A549 (cell line): Measurements from ENCODE around the gene ATP5F1A. TPM values are rescaled to one million over a fixed set of nuclear protein-coding genes. Genes with fewer than 3 reads are reported as not detected.

ENCODE experiments used
- ATAC-seq, 2 experiments: fragments of 200-7000 bp in 1 of 2; fragments of >200 bp in 1 of 2; cut with Nextera tagmentation in 1 of 2; cut with Tn5 transposase in 1 of 2; 3 replicates each; pipeline versions ENCODE4 v1.8.0 to v1.9.1; 2018 to 2020; ENCODE audit warnings: mild to moderate bottlenecking in 1 of 2, moderate library complexity in 1 of 2
- CTCF ChIA-PET: fragments of 300-600 bp; sonication (Branson Sonifier 250); formaldehyde crosslinking; extraction: SDS; loops from one replicate; lab custom pipeline; 2021; ENCODE audit warnings: antibody characterized with exemption, inconsistent platforms; lab: Yijun Ruan, JAX
- POLR2A ChIA-PET: fragments of 350-600 bp; formaldehyde crosslinking; extraction: SDS; loops from one replicate; lab custom pipeline; 2021; ENCODE audit warnings: antibody characterized with exemption, inconsistent platforms; lab: Yijun Ruan, JAX
- DNase-seq, 2 experiments: peaks; one replicate each; pipeline versions ENCODE4 v3.0.0 to v3.0.0-alpha.2; 2011 to 2016; ENCODE audit warnings: low read depth in 1 of 2, low spot score in 1 of 2
- FAIRE-seq: peaks from 2 replicates; lab custom pipeline; 2011; peaks lifted over from hg19 to GRCh38; lab: Jason Lieb, UNC
- H3K27ac ChIP-seq, 2 experiments: fragments of >200 bp; sonication (Bioruptor Twin); formaldehyde crosslinking; 3 replicates each; pipeline ENCODE4 v1.5.1; 2016 to 2017
- H3K4me1 ChIP-seq: fragments of >200 bp; sonication (Bioruptor Twin); formaldehyde crosslinking; 3 replicates; pipeline ENCODE4 v1.6.1; 2016
- H3K4me2 ChIP-seq: fragments of >200 bp; sonication (Bioruptor Twin); formaldehyde crosslinking; 3 replicates; pipeline ENCODE4 v1.6.1; 2016
- H3K4me3 ChIP-seq: fragments of >200 bp; sonication (Bioruptor Twin); formaldehyde crosslinking; 3 replicates; pipeline ENCODE4 v1.5.1; 2016
- H3K9me3 ChIP-seq: fragments of >200 bp; sonication (Bioruptor Twin); formaldehyde crosslinking; 3 replicates; pipeline ENCODE4 v1.6.1; 2016
- BHLHE40 ChIP-seq: IDR thresholded peaks from 2 replicates; pipeline ENCODE4 v1.6.1; 2012; ENCODE audit warnings: low read depth, low read length, inconsistent platforms
- CBX2 ChIP-seq: fragments of 200-600 bp; sonication (generic); IDR thresholded peaks from 2 replicates; pipeline ENCODE4 v1.6.1; 2016; ENCODE audit warnings: low read depth, mild to moderate bottlenecking, borderline replicate concordance
- CBX8 ChIP-seq: fragments of 200-600 bp; sonication (generic); IDR thresholded peaks from 2 replicates; pipeline ENCODE4 v1.6.1; 2016
- CHD2 ChIP-seq: fragments of 150-350 bp; IDR thresholded peaks from 2 replicates; pipeline ENCODE4 v1.6.1; 2014; ENCODE audit warnings: low read length; ENCODE audit not compliant: partially characterized antibody
- EHF ChIP-seq: fragments of 250-450 bp; sonication (Bioruptor Pico); IDR thresholded peaks from 2 replicates; pipeline ENCODE4 v1.5.0; 2020; ENCODE audit warnings: mild to moderate bottlenecking
- EHMT2 ChIP-seq: fragments of 200-600 bp; sonication (generic); IDR thresholded peaks from 2 replicates; pipeline ENCODE4 v1.6.1; 2016; ENCODE audit warnings: antibody characterized with exemption, low read depth, mild to moderate bottlenecking, moderate library complexity
- ELK1 ChIP-seq: fragments of 150-350 bp; IDR thresholded peaks from 2 replicates; pipeline ENCODE4 v1.6.1; 2014; ENCODE audit warnings: low read depth, mild to moderate bottlenecking, low read length
- EP300 ChIP-seq, 2 experiments: fragments of >200 bp; sonication (Bioruptor Twin); formaldehyde crosslinking; IDR thresholded peaks; 2 replicates in 1 of 2; 3 replicates in 1 of 2; pipeline ENCODE4 v1.6.1; 2016 to 2017
- ESRRA ChIP-seq: fragments of 150-350 bp; IDR thresholded peaks from 2 replicates; pipeline ENCODE4 v1.6.1; 2014; ENCODE audit warnings: mild to moderate bottlenecking, low read length, borderline replicate concordance
- FOSB ChIP-seq: fragments of 250-450 bp; sonication (Bioruptor Pico); IDR thresholded peaks from 2 replicates; pipeline ENCODE4 v1.5.0; 2020; ENCODE audit warnings: mild to moderate bottlenecking, moderate library complexity
- FOSL2 ChIP-seq, 2 experiments: fragments of 450-650 bp in 1 of 2; fragments of >200 bp in 1 of 2; sonication (Bioruptor Twin) in 1 of 2; formaldehyde crosslinking; IDR thresholded peaks; 2 replicates each; pipeline versions ENCODE4 v1.5.0 to v1.6.1; 2016 to 2020; ENCODE audit warnings: mild to moderate bottlenecking in 1 of 2, moderate library complexity in 1 of 2
- FOXS1 ChIP-seq: fragments of 250-450 bp; sonication (Bioruptor Pico); IDR thresholded peaks from 2 replicates; pipeline ENCODE4 v1.5.0; 2020; ENCODE audit warnings: mild to moderate bottlenecking, moderate library complexity
- HDAC2 ChIP-seq: fragments of 200-600 bp; sonication (generic); IDR thresholded peaks from 2 replicates; pipeline ENCODE4 v1.6.1; 2016
- HEYL ChIP-seq: fragments of 250-450 bp; sonication (Bioruptor Pico); IDR thresholded peaks from 2 replicates; pipeline ENCODE4 v1.8.0; 2021; ENCODE audit warnings: mild to moderate bottlenecking, moderate library complexity
- HOXA7 ChIP-seq: fragments of 250-450 bp; sonication (Bioruptor Pico); IDR thresholded peaks from 2 replicates; pipeline ENCODE4 v1.5.0; 2020; ENCODE audit warnings: mild to moderate bottlenecking, moderate library complexity
- HOXB13 ChIP-seq: fragments of 250-450 bp; sonication (Bioruptor Pico); IDR thresholded peaks from 2 replicates; pipeline ENCODE4 v1.5.0; 2020; ENCODE audit warnings: low read depth, mild to moderate bottlenecking, moderate library complexity
- HOXB5 ChIP-seq: fragments of 250-450 bp; sonication (Bioruptor Pico); IDR thresholded peaks from 2 replicates; pipeline ENCODE4 v1.5.0; 2020; ENCODE audit warnings: mild to moderate bottlenecking, moderate library complexity
- JUN ChIP-seq, 2 experiments: fragments of >200 bp; sonication (Bioruptor Twin); formaldehyde crosslinking; IDR thresholded peaks; 2 replicates in 1 of 2; 3 replicates in 1 of 2; pipeline ENCODE4 v1.6.1; 2016 to 2017
- JUNB ChIP-seq: fragments of >200 bp; sonication (Bioruptor Twin); formaldehyde crosslinking; IDR thresholded peaks from 2 replicates; pipeline ENCODE4 v1.6.1; 2016
- KDM1A ChIP-seq: fragments of 200-600 bp; sonication (generic); IDR thresholded peaks from 2 replicates; pipeline ENCODE4 v1.6.1; 2016; ENCODE audit warnings: low read depth, mild to moderate bottlenecking
- MAFK ChIP-seq: fragments of 450-650 bp; IDR thresholded peaks from 2 replicates; pipeline ENCODE4 v1.6.1; 2014; ENCODE audit not compliant: partially characterized antibody
- MAZ ChIP-seq: fragments of 150-350 bp; IDR thresholded peaks from 2 replicates; pipeline ENCODE4 v1.6.1; 2014; ENCODE audit warnings: antibody characterized with exemption, low read depth, low read length, borderline replicate concordance
- MYC ChIP-seq: IDR thresholded peaks from 2 replicates; pipeline ENCODE4 v1.6.1; 2012; ENCODE audit warnings: mild to moderate bottlenecking, inconsistent platforms, low read length, improper control_type of control experiment, borderline replicate concordance
- NFE2L2 ChIP-seq: fragments of 150-350 bp; conservative IDR thresholded peaks from 2 replicates; pipeline ENCODE4 v1.6.1; 2014; ENCODE audit warnings: low read length
- NPAS2 ChIP-seq: fragments of 250-450 bp; sonication (Bioruptor Pico); IDR thresholded peaks from 2 replicates; pipeline ENCODE4 v1.8.0; 2022; ENCODE audit warnings: mild to moderate bottlenecking, moderate library complexity, borderline replicate concordance
- NR3C1 ChIP-seq: fragments of >200 bp; sonication (Bioruptor Twin); formaldehyde crosslinking; IDR thresholded peaks from 3 replicates; pipeline ENCODE4 v1.6.1; 2017
- POLR2AphosphoS2 ChIP-seq: conservative IDR thresholded peaks from 2 replicates; pipeline ENCODE4 v1.6.1; 2012; ENCODE audit warnings: low read length, improper control_type of control experiment, inconsistent platforms
- RCOR1 ChIP-seq: fragments of 150-350 bp; IDR thresholded peaks from 2 replicates; pipeline ENCODE4 v1.6.1; 2014; ENCODE audit warnings: antibody characterized with exemption, low read length, low read depth
- SMC3 ChIP-seq: fragments of >200 bp; sonication (Bioruptor Twin); formaldehyde crosslinking; IDR thresholded peaks from 3 replicates; pipeline ENCODE4 v1.6.1; 2018; ENCODE audit warnings: inconsistent platforms
- SREBF2 ChIP-seq: fragments of 450-650 bp; IDR thresholded peaks from 2 replicates; pipeline ENCODE4 v1.6.1; 2014; ENCODE audit warnings: mild to moderate bottlenecking, moderate library complexity
- USF2 ChIP-seq: fragments of 450-650 bp; IDR thresholded peaks from 2 replicates; pipeline ENCODE4 v1.6.1; 2014; ENCODE audit warnings: antibody characterized with exemption
- ZC3H11A ChIP-seq: fragments of 450-650 bp; IDR thresholded peaks from 2 replicates; pipeline ENCODE4 v1.6.1; 2014; ENCODE audit warnings: antibody characterized with exemption, mild to moderate bottlenecking
- ZNF302 ChIP-seq: fragments of 250-450 bp; sonication (Bioruptor Pico); IDR thresholded peaks from 2 replicates; pipeline ENCODE4 v1.9.0; 2021; ENCODE audit warnings: inconsistent platforms, mild to moderate bottlenecking, moderate library complexity
- WGBS: methylation state at CpG from one replicate; pipeline ENCODE4 v1.1.6; 2017; ENCODE audit errors: missing lambda C conversion rate; 5-methylcytosine and 5-hydroxymethylcytosine counted together
- polyA minus RNA-seq: library from RNA; depleted of rRNA, polyadenylated mRNA; stranded (reverse); fragments of >200 nt; gene quantifications from 2 replicates; pipeline ENCODE4 v1.2.3, GENCODE V29; 2011; rRNA and poly(A)+ RNA removed
- polyA plus RNA-seq, 4 experiments: library from polyadenylated mRNA; depleted of rRNA in 3 of 4; stranded (reverse); fragments of >200 nt; fragmentation: RNase III in 1 of 4; extraction: RNeasy Plus Mini Kit Qiagen cat#74134 plus additional on column Dnase treatment in 1 of 4; gene quantifications; 2 replicates in 3 of 4; 3 replicates in 1 of 4; pipeline ENCODE4 v1.2.3, GENCODE V29; 2011 to 2017
- TF ChIP-seq, protein P1 (sequence below): IDR thresholded peaks from 2 replicates; pipeline ENCODE4 v1.6.1; 2012
- TF ChIP-seq, protein P2 (sequence below): IDR thresholded peaks from 2 replicates; pipeline ENCODE4 v1.6.1; 2012
- TF ChIP-seq, protein P3 (sequence below): fragments of >200 bp; sonication (Bioruptor Twin); formaldehyde crosslinking; IDR thresholded peaks from 3 replicates; pipeline ENCODE4 v1.6.1; 2016
- TF ChIP-seq, protein P4 (sequence below): IDR thresholded peaks from 2 replicates; pipeline ENCODE4 v1.6.1; 2012; ENCODE audit warnings: low read depth, borderline replicate concordance

Gene ATP5F1A
- polyA plus RNA-seq (2011; rRNA removed) (492 and 543 TPM in 2 replicates), polyA plus RNA-seq (2017; fragmentation: RNase III; extraction: RNeasy Plus Mini Kit Qiagen cat#74134 plus additional on column Dnase treatment) (411 to 422 TPM (median 413 TPM) in 3 replicates), polyA minus RNA-seq (392 and 431 TPM in 2 replicates)
- 381 and 388 TPM in 2 replicates for polyA plus RNA-seq (2012; cell fraction: cytosol; rRNA removed)
- polyA plus RNA-seq (2012; cell fraction: nucleus; rRNA removed), result 294 and 432 TPM in 2 replicates

DNA sequence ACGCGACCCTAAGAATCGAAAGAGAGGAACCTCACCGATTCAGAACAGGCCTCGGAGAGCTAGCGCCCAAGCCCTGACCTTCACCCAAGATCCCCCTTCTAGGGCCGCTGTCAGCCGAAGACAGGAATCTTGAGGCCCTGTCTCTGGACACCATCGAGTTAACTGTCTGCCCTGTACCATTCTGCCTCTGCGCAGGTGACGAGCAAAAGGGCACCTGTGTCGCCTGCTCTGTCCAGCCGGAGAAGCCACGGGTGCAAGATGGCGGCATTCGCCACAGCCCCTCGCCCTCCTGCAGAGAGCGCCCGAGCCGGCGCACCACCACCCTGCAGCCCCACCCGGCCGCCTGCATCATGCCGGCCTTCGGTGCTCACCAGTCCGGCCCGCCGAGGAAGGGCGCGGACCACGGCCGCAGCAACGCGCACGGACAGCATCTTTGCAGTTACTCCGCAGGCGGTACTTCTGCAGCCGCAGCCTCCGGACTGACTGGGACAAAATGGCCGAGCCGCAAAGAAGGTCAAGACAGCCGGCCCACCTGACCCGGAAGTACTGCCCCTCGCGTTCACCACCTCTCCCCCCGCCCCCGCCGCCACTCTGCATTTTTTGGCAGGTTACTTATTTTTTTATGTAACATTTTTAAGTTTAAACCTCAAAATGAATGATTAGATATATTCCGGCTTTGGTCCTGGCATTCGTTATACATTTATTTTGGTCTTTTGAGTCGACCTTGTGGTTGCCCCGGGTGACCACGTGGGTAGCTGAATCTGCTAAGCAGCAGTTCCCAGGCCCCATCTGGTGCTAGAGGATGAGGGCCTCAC is at the start of gene ATP5F1A:
Gene ATP5F1A, minus strand, starts transcription at position 496 of the 815 bp plus-strand sequence. Its CDS starts 65 bp downstream, at position 431.
- Histone ChIP-seq H3K27ac (peak within 1 kb of the TSS; percentile 97 to 99), H3K9me3 (no peaks in the 10 kb centered on the region), H3K4me1 (peaks cover 7% of the 10 kb centered on the region; the same call in 1 of the 3 replicates), H3K4me2 (peak within 1 kb of the TSS; percentile 88), H3K4me3 (peak within 1 kb of the TSS; percentile 98)
- DNase-seq (peak; percentile 66 to 78), ATAC-seq (peak; percentile 94), FAIRE-seq (no peak)
- POLR2A ChIA-PET, result no interaction called here
- WGBS, result 1% methylated on average over 24 of the region's 53 CpGs
- CTCF ChIA-PET, result interaction anchor here (0.8 kb wide), 1 partner anchor 15 kb away, joined by 3 read pairs; no protein-coding TSS in a partner anchor
- TF ChIP-seq, protein P1, sequence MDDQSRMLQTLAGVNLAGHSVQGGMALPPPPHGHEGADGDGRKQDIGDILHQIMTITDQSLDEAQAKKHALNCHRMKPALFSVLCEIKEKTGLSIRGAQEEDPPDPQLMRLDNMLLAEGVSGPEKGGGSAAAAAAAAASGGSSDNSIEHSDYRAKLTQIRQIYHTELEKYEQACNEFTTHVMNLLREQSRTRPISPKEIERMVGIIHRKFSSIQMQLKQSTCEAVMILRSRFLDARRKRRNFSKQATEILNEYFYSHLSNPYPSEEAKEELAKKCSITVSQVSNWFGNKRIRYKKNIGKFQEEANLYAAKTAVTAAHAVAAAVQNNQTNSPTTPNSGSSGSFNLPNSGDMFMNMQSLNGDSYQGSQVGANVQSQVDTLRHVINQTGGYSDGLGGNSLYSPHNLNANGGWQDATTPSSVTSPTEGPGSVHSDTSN, result no peak
- TF ChIP-seq, protein P2, sequence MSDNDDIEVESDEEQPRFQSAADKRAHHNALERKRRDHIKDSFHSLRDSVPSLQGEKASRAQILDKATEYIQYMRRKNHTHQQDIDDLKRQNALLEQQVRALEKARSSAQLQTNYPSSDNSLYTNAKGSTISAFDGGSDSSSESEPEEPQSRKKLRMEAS, result peak; percentile 94
- TF ChIP-seq NFE2L2 (no peak), SMC3 (no peak), EHMT2 (no peak), ZNF302 (CRISPR knock-in tag) (no peak), FOXS1 (CRISPR knock-in tag) (no peak), CBX8 (no peak), ZC3H11A (no peak), BHLHE40 (no peak), JUN (IDR thresholded peaks at IDR 0.05) (peak in 1 of 2 experiments; percentile 87; a peak in 3 of 5 replicates), NR3C1 (no peak), SREBF2 (no peak), ESRRA (no peak), USF2 (peak; percentile 66; the same call in 1 of the 2 replicates), FOSB (CRISPR knock-in tag) (no peak), RCOR1 (no peak), JUNB (no peak), HEYL (no peak), CBX2 (no peak), MAFK (no peak), HOXA7 (no peak), EHF (CRISPR knock-in tag) (no peak), POLR2AphosphoS2 (no peak), CHD2 (no peak), HOXB13 (CRISPR knock-in tag) (no peak), HOXB5 (CRISPR knock-in tag) (no peak), ELK1 (no peak), MYC (peak; percentile 88), KDM1A (no peak), NPAS2 (CRISPR knock-in tag) (no peak), MAZ (no peak), FOSL2 (IDR thresholded peaks at IDR 0.05) (no peak), FOSL2 (CRISPR knock-in tag; IDR thresholded peaks at IDR 0.05) (no peak), HDAC2 (no peak), EP300 (IDR thresholded peaks at IDR 0.05) (no peak)
- TF ChIP-seq, protein P3, sequence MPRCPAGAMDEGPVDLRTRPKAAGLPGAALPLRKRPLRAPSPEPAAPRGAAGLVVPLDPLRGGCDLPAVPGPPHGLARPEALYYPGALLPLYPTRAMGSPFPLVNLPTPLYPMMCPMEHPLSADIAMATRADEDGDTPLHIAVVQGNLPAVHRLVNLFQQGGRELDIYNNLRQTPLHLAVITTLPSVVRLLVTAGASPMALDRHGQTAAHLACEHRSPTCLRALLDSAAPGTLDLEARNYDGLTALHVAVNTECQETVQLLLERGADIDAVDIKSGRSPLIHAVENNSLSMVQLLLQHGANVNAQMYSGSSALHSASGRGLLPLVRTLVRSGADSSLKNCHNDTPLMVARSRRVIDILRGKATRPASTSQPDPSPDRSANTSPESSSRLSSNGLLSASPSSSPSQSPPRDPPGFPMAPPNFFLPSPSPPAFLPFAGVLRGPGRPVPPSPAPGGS, result 0 out of 3 replicates have a peak, but pooled peaks have one; percentile 47
- TF ChIP-seq, protein P4, sequence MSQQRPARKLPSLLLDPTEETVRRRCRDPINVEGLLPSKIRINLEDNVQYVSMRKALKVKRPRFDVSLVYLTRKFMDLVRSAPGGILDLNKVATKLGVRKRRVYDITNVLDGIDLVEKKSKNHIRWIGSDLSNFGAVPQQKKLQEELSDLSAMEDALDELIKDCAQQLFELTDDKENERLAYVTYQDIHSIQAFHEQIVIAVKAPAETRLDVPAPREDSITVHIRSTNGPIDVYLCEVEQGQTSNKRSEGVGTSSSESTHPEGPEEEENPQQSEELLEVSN, result peak; percentile 70; the same call in 1 of the 2 replicates
